Brain pericyte (primary cell): ENCODE data around the gene PLAAT5.
A peak's percentile ranks its signal among the peaks of the same experiment; 100 is the strongest.
"Not testable (repeated sequence)": the region's sequence is repeated elsewhere in the genome, so short reads cannot be mapped to it uniquely, and the experiment has no call there.

ENCODE experiments used
- DNase-seq: peaks from one replicate; pipeline ENCODE4 v3.0.0-alpha.2; 2012; ENCODE audit warnings: low read depth, low spot score

The PLAAT5 gene

DNA sequence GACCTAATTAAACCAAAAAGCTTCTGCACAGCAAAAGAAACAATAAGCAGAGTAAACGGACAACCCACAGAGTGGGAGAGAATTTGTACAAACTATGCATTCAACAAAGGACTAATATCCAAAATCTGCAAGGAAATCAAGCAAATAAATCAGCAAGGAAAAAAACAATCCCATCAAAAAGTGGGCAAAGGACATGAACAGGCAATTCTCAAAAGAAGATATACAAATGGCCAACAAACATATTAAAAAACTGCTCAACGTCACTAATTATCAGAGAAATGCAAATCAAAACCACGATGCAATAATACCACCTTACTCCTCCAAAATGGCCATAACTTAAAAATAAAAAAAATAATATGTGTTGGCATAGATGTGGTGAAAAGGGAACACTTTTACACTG, 5.2 kb downstream of the PLAAT5 start:
- DNase-seq: no peak

DNA sequence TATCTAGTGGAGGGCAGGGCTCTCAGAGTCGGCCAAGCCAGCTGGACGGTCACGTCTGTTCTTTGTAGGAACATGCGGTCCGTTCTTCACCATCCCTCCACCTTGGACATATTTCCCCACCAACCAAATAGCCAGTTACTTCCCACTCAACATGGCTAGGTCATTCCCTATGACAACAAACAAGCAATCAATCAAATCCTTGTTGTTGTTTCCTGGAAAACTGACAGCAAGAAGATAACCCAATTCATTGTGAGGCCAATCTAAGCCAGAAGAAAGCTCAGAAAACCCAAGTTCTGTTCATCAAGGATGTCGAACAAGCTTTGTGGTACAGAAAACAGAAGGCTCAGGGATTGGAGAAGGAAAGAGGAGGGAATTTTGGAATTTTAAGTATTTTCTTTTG, 10.9 kb downstream of the PLAAT5 start:
- DNase-seq: no peak

DNA sequence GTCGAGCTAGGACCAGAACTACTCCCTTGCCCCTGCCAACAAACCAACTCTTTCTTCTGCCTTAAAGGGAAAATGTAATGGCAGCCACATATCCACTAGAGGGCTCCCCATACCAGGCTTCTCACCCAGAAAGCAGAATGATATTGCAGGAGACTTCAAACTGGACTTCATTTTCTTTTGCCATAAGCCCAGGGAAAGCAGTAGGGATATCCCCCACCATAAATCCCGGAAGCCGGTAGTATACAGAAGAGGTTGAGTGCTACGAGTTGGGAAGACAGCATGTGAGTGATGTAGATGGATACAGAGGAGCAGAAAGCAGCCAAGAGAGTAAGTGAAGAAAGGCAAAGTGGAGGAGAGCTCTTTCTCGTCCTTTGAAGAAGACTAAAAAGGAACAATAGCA, 12.1 kb downstream of the PLAAT5 start:
- DNase-seq: peak; percentile 49

DNA sequence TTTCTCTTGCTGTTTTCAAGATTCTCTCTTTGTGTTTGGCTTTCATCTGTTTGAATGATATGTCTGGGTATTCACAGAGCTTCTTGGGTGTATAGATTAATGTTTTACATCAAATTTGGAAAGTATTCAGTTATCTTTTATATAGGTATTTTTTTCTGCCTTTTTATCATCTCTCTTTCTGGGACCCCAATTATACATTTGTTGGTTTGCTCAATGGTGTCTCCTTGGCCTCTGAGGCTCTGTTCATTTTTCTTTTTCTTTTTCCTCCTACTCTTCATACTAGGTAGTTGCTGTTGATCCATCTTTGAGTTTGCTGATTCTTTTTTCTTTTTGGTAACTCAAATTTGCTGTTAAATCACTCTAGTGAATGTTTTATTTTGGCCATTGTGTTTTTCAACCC, 14.3 kb downstream of the PLAAT5 start:
- DNase-seq: no peak

DNA sequence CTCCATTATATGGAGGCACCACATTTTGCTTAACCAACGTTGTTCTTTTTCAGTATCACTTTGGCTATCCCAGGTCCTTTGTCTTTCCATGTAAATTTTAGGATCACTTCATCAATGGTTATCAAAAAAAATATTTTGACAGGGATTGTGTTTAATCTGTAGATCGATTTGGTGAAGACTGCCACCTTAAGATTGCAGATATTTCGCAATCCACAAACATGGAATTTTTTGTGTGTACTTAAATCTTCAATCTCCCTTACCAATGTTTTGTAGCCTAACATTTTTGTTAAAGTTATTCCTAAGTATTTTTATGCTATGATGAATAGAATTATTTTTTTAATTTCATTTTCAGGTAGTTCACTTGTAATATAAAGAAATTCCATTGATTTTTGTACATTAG, 18.6 kb downstream of the PLAAT5 start:
- DNase-seq: no peak

DNA sequence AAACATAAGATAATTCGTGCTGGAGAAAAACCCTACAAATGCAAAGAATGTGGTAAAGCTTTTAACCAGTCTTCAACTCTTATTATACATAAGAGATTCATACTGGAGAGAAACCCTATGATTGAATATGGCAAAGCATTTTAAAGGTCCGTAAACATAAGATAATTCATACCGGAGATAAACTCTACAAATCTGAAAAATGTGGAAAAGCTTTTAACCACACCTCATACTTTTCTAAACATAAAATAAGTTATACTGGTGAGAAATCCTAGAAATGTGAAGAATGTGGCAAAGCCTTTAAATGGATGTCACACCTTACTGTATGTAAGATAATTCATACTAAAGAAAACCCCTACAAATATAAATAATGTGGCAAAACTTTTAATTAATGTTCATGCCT, 20.7 kb downstream of the PLAAT5 start:
- DNase-seq: no peak

DNA sequence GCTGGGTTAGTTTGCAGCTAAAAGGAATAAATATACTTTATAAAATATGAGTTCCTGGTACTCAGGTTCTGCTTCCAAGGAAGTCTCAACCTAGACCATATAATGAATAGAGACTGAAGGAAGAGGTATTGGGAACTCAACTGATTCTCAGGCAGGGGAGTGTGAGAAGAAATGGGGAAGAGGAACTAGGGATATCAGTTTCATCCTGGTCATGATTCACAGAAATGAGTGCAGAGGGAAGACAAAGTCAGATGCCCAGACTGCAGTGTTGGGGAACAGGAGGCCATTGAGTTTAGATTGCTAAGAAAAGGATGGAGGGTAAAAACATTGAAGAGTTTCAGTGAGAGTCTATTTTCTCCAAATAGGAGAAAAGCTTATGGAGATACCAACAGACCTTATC, 28.8 kb downstream of the PLAAT5 start:
- no peak for DNase-seq

DNA sequence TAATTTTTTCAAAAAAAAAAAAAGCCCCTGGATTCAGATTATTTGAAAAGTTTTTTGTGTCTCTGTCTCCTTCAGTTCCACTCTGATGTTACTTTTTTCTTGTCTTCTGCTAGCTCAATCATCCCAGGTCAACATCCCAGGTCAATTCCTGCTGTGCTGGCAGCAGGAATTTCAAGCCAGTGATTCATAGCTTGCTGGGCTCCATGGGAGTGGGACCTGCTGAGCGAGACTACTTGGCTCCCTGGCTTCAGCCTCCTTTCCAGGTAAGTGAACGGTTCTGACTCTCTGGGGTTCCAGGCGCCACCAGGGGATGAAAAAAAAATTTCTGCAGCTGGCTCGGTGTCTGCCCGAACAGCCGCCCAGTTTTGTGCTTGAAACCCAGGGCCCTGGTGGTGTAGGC, 31.4 kb downstream of the PLAAT5 start:
- DNase-seq: peak; percentile 11

DNA sequence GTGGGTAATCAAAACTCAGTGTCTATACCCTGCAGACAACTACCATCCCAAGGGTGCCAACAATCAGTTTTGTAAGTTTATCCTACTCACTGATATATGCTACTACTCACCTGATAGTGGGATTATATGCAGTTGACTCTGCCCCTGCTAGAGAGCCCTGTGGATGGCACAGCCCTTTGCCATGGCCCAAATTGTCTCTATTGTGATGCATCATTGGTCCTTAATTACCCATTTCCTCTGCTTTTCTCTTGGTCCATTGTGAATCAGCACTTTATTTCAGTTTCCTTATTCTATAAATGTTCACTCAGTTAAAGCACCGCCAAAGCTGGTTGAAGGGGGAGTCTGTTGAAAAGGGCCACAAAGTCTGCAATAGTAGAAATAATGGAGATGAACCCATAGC, 42.3 kb downstream of the PLAAT5 start:
- no peak for DNase-seq

DNA sequence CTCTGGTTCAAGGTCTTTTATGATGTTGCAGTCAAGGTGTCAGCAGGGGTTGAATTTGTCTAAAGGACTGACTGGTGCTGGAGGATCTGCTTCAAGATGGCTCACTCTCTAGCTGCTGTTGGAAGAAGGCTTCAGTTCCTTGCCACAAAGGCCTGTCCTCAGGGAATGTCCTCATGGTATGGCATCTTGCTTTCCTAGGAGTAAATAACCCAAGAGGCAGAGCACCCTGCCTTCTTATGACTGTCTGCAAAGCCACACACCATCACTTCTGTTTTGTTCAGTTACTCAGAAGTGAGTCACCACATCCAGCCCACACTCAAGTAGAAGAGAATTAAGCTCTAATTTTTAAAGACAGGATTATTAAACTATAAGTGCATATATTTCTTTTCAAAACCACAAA, 45.2 kb downstream of the PLAAT5 start:
- no peak for DNase-seq

DNA sequence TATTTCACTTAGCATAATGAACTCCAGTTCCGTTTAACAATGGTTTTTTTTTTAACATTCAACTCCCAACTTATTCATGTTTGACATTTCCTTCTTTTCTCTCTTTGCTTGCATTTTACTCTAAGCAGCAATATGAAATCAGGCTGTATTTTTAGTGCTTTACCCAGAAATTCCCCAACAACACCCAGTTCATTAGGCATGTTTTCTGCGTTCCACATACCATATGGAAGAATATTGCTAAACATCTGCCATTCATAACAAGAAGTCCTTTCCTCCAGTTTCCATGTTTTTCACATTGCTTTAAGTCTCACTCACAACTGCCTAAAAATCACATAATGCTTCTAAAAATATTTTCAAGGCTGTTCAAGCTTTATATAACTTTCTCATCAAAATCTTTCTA, 45.8 kb downstream of the PLAAT5 start:
- DNase-seq: no peak

DNA sequence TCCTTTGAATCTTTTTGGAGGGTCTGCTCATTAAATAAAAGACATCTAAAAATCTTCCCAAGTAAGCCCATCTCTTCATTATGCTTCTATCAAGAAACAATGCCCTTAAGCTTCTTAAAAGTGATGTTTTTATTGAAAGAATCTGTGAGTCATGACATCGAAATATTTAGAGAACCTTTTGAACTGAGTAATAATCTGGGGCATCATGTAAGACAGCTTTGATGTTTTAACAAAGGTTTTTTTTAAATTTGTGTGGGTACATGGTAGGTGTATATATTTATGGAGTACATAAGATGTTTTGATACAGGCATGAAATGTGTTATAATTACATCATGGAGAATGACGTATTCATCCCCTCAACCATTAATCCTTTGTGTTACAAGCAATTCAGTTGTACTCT, 46.8 kb downstream of the PLAAT5 start:
- DNase-seq: no peak

DNA sequence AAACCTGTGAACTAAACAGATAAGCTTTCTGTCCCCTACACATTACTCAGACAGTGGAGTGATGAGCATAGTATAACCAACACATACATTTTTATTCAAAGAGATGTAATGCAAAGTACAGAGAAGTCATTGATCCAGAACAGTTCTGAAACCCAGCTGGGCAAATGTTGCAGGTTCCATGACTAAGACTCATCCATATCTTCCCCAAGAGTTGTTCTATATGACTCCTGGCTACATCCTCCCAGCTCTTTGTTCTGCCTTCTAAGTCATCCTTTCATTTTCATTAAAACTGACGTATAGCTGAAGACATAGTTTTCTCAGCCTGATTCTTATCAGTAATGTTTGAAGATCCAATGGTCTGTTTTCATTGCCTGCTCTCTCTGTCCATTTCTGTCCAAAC, 47.3 kb downstream of the PLAAT5 start:
- DNase-seq: no peak

DNA sequence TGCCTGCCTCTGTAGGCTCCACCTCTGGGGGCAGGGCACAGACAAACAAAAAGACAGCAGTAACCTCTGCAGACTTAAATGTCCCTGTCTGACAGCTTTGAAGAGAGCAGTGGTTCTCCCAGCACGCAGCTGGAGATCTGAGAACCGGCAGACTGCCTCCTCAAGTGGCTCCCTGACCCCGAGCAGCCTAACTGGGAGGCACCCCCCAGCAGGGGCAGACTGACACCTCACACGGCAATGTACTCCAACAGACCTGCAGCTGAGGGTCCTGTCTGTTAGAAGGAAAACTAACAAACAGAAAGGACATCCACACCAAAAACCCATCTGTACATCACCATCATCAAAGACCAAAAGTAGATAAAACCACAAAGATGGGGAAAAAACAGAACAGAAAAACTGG, 55.1 kb downstream of the PLAAT5 start:
- DNase-seq: not testable (repeated sequence)

DNA sequence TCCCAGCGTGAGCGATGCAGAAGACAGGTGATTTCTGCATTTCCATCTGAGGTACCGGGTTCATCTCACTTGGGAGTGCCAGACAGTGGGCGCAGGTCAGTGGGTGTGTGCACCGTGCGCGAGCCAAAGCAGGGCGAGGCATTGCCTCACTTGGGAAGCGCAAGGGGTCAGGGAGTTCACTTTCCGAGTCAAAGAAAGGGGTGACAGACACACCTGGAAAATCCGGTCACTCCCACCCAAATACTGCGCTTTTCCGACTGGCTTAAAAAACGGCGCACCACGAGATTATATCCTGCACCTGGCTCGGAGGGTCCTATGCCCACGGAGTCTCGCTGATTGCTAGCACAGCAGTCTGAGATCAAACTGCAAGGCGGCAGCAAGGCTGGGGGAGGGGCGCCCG, 55.6 kb downstream of the PLAAT5 start:
- DNase-seq: not testable (repeated sequence)

DNA sequence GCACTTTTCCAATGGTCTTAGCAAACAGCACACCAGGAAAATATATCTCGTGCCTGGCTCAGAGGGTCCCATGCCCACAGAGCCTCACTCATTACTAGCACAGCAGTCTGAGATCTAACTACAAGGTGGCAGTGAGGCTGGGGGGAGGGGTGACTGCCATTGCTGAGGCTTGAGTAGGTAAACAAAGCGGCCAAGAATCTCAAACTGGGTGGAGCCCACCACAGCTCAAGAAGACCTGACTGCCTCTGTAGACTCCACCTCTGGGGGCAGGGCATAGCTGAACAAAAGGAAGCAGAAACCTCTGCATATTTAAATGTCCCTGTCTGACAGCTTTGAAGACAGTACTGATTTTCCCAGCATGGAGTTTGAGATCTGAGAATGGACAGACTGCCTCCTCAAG, 60.2 kb downstream of the PLAAT5 start:
- DNase-seq: not testable (repeated sequence)

DNA sequence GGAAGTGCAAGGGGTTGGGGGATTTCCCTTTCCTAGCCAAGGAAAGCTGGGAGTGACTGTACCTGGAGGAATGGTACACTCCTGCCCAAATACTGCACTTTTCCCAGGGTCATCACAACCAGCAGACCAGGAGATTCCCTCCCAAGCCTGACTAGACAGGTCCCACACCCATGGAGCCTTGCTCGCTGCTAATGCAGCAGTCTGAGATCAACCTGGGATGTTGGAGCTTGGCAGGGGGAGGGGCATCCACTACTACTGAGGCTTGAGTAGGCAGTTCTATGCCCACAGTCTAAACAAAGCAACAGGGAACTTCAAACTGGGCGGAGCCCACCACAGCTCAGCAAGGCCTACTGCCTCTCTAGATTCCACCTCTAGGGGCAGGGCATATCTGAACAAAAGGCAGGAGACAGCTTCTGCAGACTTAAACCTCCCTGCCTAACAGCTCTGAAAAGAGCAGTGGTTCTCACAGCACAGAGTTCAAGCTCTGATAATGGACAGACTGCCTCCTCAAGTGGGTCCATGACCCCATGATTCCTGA, 62.9 kb downstream of the PLAAT5 start:
- no peak for DNase-seq

DNA sequence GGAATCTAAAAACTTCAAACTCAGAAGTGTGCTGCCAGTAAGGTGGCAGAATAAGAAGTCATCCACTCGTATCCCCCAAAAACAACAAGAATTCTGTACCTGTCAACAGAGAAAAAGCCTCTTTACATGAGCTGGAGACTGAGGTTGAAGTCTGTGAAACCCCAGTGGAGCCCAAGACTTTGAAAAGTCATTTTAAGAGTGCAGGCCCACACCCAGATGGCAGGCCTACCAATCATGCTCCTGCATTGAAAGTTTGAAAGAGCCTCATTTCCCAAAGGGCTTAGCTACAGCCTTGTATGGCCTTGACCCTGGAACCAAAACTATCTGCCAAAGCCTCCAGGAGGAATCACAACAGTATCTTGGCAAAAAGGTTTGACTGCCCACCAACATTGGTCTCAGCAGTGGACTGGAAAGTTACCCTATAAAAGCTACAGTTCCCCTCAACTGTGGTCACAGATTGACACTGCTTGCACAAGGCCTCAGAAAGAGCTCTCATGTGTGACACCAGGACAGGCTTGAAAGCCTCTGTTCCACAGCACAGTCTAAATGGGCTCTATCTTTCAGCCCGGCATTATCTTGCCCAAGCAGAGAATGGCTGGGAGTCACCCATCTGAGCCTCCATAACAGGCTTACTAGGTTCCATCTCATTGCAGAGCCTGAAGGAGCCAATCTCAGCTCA, 73.7 kb downstream of the PLAAT5 start:
- no peak for DNase-seq
